Upper lobe of left lung (tissue), 4 donors: Measurements from ENCODE around the gene DUS1L.

Source experiments
- CTCF ChIP-seq, 6 experiments: fragments of 450-650 bp in 4 of 6; fragments of 200-600 bp in 2 of 6; sonication (generic) in 2 of 6; IDR thresholded peaks; one replicate each; pipeline ENCODE4 v1.5.1; 2016 to 2019; ENCODE audit warnings: antibody characterized with exemption in 6 of 6
- EP300 ChIP-seq, 4 donors: sonication (generic); formaldehyde crosslinking; IDR thresholded peaks; one replicate each; pipeline ENCODE4 v1.5.1; 2017; ENCODE audit warnings: antibody characterized with exemption in 4 of 4, control low read depth in 2 of 4
- POLR2A ChIP-seq, 4 donors: fragments of 450-650 bp; IDR thresholded peaks; one replicate each; pipeline ENCODE4 v1.5.1; 2016 to 2017; ENCODE audit warnings: antibody characterized with exemption in 4 of 4, mild to moderate bottlenecking in 2 of 4
- POLR2AphosphoS5 ChIP-seq, 2 donors: sonication (generic); formaldehyde crosslinking; IDR thresholded peaks; one replicate each; pipeline ENCODE4 v1.5.1; 2017; ENCODE audit warnings: antibody characterized with exemption in 2 of 2

DNA sequence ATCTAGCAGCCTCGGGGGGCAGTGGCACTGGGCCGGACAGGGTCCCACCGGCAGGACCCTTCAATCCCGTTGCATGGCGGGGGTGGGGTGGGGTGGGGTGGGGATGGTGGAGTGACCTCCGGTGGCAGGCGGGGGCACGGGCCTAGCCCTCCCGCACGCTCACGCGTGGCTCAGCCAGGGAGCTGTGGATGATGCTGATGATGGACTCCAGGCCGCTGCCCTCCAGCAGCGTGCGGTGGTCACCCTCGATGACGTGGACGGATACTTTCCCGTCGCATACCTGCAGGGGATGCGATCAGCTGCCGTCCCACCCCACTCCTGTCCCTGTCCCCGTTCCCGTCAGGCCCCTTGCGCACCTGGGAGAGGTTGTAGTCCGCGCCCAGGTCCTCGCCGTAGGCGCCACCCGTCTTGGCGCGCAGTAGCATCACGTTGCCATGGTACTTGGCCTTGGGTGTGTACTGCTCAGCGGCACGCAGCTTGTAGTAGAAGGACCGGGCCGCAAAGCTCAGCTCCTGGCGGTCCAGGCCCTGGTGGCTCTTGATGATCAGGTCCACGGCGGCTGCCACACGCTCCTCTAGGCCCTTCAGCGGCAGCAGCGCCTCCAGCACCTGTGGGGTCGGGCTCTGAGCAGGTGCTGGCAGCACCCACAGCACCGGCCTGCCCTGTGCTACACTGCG, 13.5 kb upstream of the DUS1L start:
- TF ChIP-seq CTCF (IDR thresholded peaks at IDR 0.05) (no peak), POLR2AphosphoS5 (IDR thresholded peaks at IDR 0.05) (no peak), EP300 (IDR thresholded peaks at IDR 0.05) (no peak), POLR2A (IDR thresholded peaks at IDR 0.05) (peak in 1 of 4 donors; percentile 36)
